HG03139 (cell line): ENCODE results near the gene DMRT3.

Experiments
- ATAC-seq: cut with Tn5 transposase; IDR thresholded peaks from one replicate; pipeline ENCODE4 v1.9.1; 2021; ENCODE audit not compliant: unreplicated experiment

DMRT3 gene

DNA sequence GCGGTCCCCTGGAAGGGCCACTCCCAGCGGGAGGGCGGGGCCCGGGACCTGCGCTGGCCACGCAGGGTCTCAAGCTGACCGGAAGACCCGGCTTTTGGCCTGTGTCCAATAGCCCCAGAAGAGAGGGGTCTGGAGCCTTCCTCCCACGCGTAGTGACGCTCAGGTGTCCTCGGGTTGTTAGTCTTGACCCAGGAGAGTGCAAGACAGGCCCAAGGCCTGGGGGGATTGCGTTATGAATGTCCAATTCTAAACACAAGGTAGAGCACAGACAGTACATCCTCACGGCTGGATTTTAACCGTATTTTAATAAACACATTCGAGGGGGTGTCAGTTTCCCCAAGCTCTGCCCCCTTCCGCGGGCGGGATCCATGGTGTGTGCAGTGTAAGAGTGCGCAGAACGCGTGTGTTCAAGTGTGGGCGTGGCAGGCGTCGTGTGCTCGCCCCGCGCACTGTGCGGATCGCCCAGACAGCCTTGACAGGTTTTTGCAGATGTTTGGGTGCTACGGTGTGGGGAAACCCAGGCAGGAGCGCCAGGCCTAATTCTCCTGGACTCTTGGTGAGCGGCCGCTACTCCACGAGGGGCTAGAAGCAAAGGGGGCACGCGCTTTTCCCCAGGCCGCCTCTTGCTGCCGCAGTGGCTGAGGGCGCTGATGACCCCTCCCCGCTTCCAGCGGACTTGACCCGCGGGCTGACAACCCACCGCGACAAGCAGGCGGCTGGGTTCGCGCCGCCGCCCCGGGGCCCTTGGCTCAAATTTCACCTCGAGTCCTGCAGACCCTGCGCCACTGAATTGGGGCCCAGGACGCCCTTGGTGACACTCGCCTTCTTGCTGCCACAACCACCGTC is 6.1 kb upstream of the DMRT3 start:
- ATAC-seq: no peak

DNA sequence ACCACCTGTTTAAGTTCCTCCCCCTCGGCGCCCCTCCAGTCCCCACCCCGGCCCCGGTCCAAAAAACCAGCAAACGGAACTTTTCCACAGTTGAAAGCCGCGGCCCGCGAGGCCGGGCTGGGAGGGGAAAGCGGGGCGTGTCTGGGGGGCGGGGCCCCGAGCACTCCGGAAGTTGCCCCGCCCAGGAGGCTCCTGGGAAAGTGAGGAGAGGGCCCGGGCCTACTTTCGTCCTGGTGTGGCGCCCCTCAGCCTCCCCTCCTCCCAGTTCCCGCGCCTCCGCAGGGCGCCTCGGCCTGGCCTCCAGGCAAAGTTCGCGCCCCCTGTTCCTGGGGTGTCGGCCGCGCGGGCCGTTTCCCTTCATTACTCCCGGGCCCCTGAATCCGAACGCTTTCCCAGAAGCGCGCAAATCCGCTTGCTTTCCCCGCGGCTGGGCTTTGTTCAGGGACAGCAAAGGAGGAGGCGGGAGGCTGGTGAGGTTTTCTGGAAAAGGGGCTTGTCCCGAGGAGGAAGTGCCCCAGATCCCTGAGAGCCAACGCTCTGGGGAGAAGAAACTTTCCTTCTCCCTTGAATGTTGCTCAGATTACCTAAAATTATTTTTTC is 4.5 kb upstream of the DMRT3 start:
- no peak for ATAC-seq

- ATAC-seq: no peak
Measured at GRCh38 chr9:972501-973294, 3.8 kb upstream of the DMRT3 start.

- no peak for ATAC-seq
Measured at GRCh38 chr9:973295-973834, 3.1 kb upstream of the DMRT3 start.

- ATAC-seq: no peak
Measured at GRCh38 chr9:974031-974995, 2.1 kb upstream of the DMRT3 start.

DNA sequence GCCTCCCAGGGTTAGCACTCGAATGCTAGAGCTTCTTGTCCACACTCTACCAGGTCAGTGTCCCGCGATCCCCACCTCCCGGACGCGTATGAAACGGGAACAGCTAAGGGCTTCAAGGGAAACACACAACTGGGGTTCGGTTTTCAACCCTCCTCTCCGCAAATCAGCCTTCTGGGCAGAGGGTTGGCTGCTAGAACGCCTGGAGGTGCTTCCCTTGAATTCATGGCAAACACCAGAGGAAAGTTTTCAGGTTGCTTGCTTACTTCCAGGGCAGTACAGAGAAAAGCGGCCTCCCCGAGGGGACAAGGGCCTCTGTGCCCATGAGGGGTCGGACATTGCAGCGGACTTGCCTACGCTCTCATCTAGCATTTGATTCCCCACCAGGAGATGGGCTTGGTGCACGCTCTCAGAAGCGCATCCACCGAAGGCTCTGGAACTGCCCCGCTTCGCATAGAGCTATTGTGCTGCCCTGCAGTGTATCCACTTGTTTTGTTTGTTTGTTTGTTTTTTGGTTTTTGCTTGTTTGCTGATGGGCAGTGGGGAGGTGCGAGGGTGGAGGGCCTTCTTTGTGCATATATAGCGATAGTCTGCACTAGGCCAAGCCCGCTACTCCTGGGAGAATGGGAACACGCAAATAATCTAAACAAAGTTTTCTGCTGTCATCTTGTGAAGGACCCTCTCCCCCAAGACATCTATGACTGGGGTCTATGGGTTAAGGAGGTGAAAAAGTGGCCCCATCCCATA is 1.3 kb upstream of the DMRT3 start:
- no peak for ATAC-seq

GRCh38 chr9:975740-976257 is 656 bp upstream of the DMRT3 start:
- no peak for ATAC-seq

GRCh38 chr9:976943-977837 is 735 bp downstream of the DMRT3 start:
- ATAC-seq: no peak

DNA sequence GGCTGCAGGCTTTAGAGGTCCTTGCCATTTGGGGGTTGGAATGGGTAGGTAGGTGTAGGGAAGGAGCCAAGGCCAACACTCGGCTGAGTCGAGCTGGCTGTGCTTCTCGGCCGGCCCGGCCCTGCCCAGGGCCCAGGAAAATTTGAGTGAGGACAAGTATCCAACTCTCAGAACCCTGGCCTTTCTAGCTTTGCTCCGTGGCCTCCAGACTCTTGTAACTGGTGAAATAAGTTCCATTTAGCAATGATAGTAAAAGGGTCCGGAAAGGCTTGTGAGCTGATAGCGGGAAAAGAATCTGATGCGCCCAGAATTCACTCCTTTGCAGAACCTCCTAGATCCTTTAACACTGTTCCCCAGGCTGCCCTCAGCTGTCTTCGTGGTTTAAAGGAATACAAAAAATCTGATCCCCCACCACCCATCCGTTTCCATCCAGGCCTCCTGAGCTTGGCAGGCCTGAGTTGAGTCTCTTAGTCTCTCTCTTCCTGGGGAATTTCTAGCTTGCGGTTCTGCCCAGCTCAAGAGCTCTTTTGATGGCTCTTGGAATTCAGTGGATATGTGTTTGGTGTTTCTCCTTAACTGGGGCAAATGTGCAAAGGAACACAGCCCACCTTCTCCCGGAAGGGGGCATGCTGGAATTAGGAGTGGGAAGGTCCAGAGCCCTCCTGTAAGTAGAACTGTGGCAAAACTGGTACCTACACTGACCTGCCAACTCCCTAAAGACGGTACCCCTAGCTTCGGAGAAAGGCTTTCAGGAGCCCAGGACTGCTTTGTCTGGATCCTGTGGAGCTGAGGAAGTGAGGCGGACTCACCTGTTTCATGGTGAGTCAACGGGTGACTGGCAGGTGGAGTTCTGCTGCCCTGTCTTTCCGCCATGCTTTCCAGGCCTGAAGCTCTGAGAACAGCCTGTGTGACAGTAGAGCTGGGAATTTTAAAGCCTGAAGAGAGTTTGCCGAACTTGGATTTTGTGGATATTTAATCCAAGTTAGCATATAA is 1.7 kb downstream of the DMRT3 start:
- no peak for ATAC-seq

GRCh38 chr9:979983-980382 is 3.5 kb downstream of the DMRT3 start:
- no peak for ATAC-seq

- no peak for ATAC-seq
Measured at GRCh38 chr9:980640-981039, 4.2 kb downstream of the DMRT3 start.

GRCh38 chr9:981491-981898 is 5.0 kb downstream of the DMRT3 start:
- ATAC-seq: no peak

DNA sequence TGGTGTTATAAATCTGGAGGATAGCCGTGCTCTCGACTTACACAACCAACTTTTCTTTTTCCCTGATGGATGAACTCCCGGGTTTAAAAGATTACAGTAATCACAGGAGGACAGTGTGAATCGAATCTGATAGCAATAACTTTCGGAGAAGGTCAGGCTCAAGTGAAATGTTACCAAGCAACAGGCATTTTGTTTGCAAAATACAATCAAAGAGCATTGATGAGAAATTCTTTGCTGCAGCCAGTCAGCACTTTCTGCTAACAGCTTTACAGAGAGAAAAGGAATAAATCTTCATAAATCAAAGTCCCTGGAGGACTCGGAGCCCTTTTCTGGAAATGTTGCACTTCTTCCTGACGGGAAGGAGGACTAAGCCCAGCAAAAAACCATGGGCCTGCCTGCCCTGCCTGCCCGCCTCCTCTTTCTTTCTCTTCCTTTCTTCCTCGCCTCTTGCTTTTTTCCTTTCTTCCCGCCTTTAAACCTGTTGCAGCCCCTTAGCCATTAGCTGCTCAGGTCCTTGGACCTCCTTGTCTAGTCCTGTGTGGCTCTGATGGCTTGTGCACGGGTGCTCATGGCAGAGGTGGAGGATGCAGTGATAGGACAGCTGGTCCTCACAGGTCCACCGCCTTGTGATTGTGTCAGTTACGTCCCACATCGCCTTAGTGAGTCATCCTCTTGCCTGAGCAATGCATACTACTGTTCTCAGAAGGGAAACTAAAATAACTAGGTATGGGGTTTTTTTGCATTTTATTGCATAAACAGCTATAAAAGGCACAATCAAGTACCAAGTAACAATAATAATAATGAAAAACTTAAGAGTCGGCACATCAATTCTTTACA is 6.2 kb downstream of the DMRT3 start:
- no peak for ATAC-seq

- peak; percentile 62 for ATAC-seq
Measured at GRCh38 chr9:994005-994404, 17.6 kb downstream of the DMRT3 start.

GRCh38 chr9:995192-995591 is 18.7 kb downstream of the DMRT3 start:
- no peak for ATAC-seq

DNA sequence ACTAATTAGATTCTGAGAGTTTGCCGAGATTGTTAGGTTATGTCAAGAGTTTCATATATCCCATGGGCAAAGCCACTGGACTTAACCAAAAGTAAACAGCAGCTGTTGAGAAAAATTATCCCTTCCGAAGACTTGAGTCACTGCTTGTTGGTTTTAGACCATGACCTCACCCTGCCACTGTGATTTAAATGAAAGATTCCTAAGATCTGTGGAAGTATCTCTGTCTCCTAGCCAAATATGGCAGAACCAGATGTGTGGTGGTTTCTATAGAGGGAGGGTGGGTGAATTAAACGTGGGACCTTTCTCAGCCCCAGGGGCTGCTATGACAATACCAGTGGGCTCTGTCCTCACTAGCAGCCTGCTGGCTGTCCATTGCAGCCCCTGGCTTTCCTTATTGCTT is 19.3 kb downstream of the DMRT3 start:
- no peak for ATAC-seq
